Kidney (tissue), 14 donors: ENCODE results near the gene MTHFS. TPM values are rescaled to one million over a fixed set of nuclear protein-coding genes. Genes with fewer than 3 reads are reported as not detected.
A peak's percentile ranks its signal among the peaks of the same experiment; 100 is the strongest.

ENCODE experiments used
- DNase-seq, 5 donors: peaks; one replicate each; pipeline ENCODE4 v3.0.0-alpha.2; 2013 to 2020
- FAIRE-seq: peaks from 2 replicates; lab custom pipeline; 2012; peaks lifted over from hg19 to GRCh38; lab: Jason Lieb, UNC
- H3K27ac ChIP-seq, 2 donors: one replicate each; pipeline ENCODE4 v1.7.0; 2013; ENCODE audit warnings: low read depth in 2 of 2, low read length in 2 of 2, inconsistent platforms in 1 of 2
- H3K27me3 ChIP-seq: one replicate; pipeline ENCODE4 v1.7.1; 2013; ENCODE audit warnings: low read length, inconsistent platforms; ENCODE audit not compliant: control insufficient read depth, insufficient read depth
- H3K36me3 ChIP-seq, 3 donors: one replicate each; pipeline versions ENCODE4 v1.7.0 to v1.7.1; 2013; ENCODE audit warnings: low read length in 3 of 3, control low read depth in 1 of 3, inconsistent platforms in 1 of 3; ENCODE audit not compliant: insufficient read depth in 3 of 3, control insufficient read depth in 2 of 3
- H3K4me1 ChIP-seq, 3 donors: one replicate each; pipeline versions ENCODE4 v1.7.0 to v1.7.1; 2013; ENCODE audit warnings: low read length in 3 of 3, inconsistent platforms in 1 of 3, low read depth in 1 of 3; ENCODE audit not compliant: control insufficient read depth in 2 of 3, insufficient read depth in 2 of 3
- H3K4me3 ChIP-seq, 3 donors: one replicate each; pipeline versions ENCODE4 v1.7.0 to v1.8.1; 2013; ENCODE audit warnings: low read length in 3 of 3, control low read depth in 1 of 3, inconsistent platforms in 1 of 3
- H3K9ac ChIP-seq, 3 donors: one replicate each; pipeline versions ENCODE4 v1.7.0 to v1.7.1; 2013; ENCODE audit warnings: low read length in 3 of 3, control low read depth in 1 of 3, inconsistent platforms in 1 of 3
- H3K9me3 ChIP-seq, 3 donors: one replicate each; pipeline versions ENCODE4 v1.7.0 to v1.7.1; 2013; ENCODE audit warnings: low read length in 3 of 3, control low read depth in 1 of 3, inconsistent platforms in 1 of 3; ENCODE audit not compliant: control insufficient read depth in 2 of 3, insufficient read depth in 1 of 3
- CTCF ChIP-seq: IDR thresholded peaks from 3 replicates; pipeline ENCODE4 v1.5.1; 2012; ENCODE audit warnings: mild to moderate bottlenecking, moderate library complexity, borderline replicate concordance; ENCODE audit not compliant: insufficient read depth; ENCODE audit errors: extremely low read depth
- intact Hi-C: fragments of 100-400 bp; cut with DNase I; formaldehyde crosslinking; loops from one replicate; pipeline ENCODE4 v1.11.1; 2022
- polyA plus RNA-seq: library from polyadenylated mRNA; stranded (reverse); fragments of 350-450 nt; fragmentation: Illumina TruSeq; extraction: RNeasy Lipid Tissue Mini Kit (QIAGEN cat#74804); gene quantifications from one replicate; pipeline ENCODE4 v1.2.3, GENCODE V29; 2014; ENCODE audit warnings: low read depth, low replicate concordance; ENCODE audit not compliant: insufficient read depth
- total RNA-seq: library from RNA; stranded (reverse); fragmentation: NEBNext Ultra II Directional; extraction: Animal tissue kit (Norgen Biotek cat#: 25700); gene quantifications from one replicate; pipeline ENCODE4 v1.2.1, GENCODE V29; 2021
- donor health status: control.
- donor health status: control.
- donor health status: control.
- donor health status: control.
- donor health status: control.
- donor health status: DM: yes; HTN: yes; CAD: no.
- donor health status: Normal renal cell carcinoma (clear cell type).

Gene MTHFS
- total and polyA plus RNA-seq, 2 donors from 2014 or later, result 44.1 to 115 TPM

- no peaks in the 10 kb centered on the region for H3K27me3 ChIP-seq
- DNase-seq, result no peak
- intact Hi-C loops, result no loop called here
- H3K4me3 ChIP-seq, result no peak overlapping the region
- H3K9me3 ChIP-seq, result no peaks in the 10 kb centered on the region
- no peak for FAIRE-seq
- no peaks in the 10 kb centered on the region for H3K4me1 ChIP-seq
- H3K36me3 ChIP-seq, result no peaks in the 10 kb centered on the region
- H3K27ac ChIP-seq, result no peak overlapping the region
- no peak for TF ChIP-seq CTCF
- H3K9ac ChIP-seq, result no peak overlapping the region
These were observed 32.9 kb downstream of the MTHFS start for GRCh38 chr15:79863886-79864285.

- Histone ChIP-seq H3K27me3 (no peaks in the 10 kb centered on the region), H3K9me3 (no peaks in the 10 kb centered on the region), H3K4me1 (no peaks in the 10 kb centered on the region), H3K27ac (no peak overlapping the region), H3K9ac (no peak overlapping the region), H3K36me3 (no peaks in the 10 kb centered on the region), H3K4me3 (no peak overlapping the region)
- intact Hi-C loops, result no loop called here
- no peak for TF ChIP-seq CTCF
- FAIRE-seq (no peak), DNase-seq (no peak)
These were observed 34.6 kb downstream of the MTHFS start for GRCh38 chr15:79862191-79862590.

- DNase-seq (no peak), FAIRE-seq (no peak)
- H3K4me1 ChIP-seq, result no peaks in the 10 kb centered on the region
- TF ChIP-seq CTCF, result no peak
- H3K4me3 ChIP-seq, result no peak overlapping the region
- H3K9me3 ChIP-seq, result no peaks in the 10 kb centered on the region
- no peak overlapping the region for H3K27ac ChIP-seq
- intact Hi-C loops, result no loop called here
- no peaks in the 10 kb centered on the region for H3K36me3 ChIP-seq
- no peaks in the 10 kb centered on the region for H3K27me3 ChIP-seq
- no peak overlapping the region for H3K9ac ChIP-seq
These were observed 36.2 kb downstream of the MTHFS start for GRCh38 chr15:79860661-79861060.

GRCh38 chr15:79858469-79858868, 38.3 kb downstream of the MTHFS start:
- Histone ChIP-seq H3K27ac (no peak overlapping the region), H3K27me3 (no peaks in the 10 kb centered on the region), H3K9me3 (no peaks in the 10 kb centered on the region), H3K4me1 (no peaks in the 10 kb centered on the region), H3K36me3 (no peaks in the 10 kb centered on the region), H3K4me3 (no peak overlapping the region), H3K9ac (no peak overlapping the region)
- peak; percentile 86 for FAIRE-seq
- TF ChIP-seq CTCF, result no peak
- DNase-seq, result no peak
- intact Hi-C loops, result no loop called here
